GM19372 (cell line): ENCODE measurements around the gene OGDHL.

Source experiments
- ATAC-seq: cut with Tn5 transposase; IDR thresholded peaks from one replicate; pipeline ENCODE4 v1.9.1; 2021; ENCODE audit warnings: mild to moderate bottlenecking, low read depth, moderate library complexity; ENCODE audit not compliant: unreplicated experiment

The OGDHL gene

GRCh38 chr10:49698679-49699078 lies 63.4 kb downstream of the OGDHL start:
- ATAC-seq: no peak

DNA sequence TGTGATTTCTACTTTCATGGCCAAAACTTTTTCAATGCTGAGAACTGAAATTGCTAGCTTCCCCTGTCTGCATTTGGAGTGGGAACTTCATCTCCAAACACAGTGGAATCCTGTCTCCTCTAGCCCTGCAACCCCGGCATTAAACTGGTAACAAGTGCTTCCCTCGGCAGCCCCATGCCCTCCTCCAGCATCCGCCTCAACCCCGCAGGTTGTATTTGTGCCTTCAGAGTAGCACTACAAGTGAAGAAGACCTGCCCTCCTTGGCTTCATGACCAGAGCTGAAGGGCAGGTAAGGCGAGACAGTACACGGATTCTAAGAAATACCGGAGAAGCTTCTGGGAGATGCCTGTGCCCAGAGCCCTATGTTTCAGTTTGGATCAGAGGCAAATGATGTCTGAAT lies 65.8 kb downstream of the OGDHL start:
- no peak for ATAC-seq

- no peak for ATAC-seq
Observed at GRCh38 chr10:49694466-49694865, 67.7 kb downstream of the OGDHL start.

GRCh38 chr10:49691588-49691987 lies 70.5 kb downstream of the OGDHL start:
- ATAC-seq: no peak

DNA sequence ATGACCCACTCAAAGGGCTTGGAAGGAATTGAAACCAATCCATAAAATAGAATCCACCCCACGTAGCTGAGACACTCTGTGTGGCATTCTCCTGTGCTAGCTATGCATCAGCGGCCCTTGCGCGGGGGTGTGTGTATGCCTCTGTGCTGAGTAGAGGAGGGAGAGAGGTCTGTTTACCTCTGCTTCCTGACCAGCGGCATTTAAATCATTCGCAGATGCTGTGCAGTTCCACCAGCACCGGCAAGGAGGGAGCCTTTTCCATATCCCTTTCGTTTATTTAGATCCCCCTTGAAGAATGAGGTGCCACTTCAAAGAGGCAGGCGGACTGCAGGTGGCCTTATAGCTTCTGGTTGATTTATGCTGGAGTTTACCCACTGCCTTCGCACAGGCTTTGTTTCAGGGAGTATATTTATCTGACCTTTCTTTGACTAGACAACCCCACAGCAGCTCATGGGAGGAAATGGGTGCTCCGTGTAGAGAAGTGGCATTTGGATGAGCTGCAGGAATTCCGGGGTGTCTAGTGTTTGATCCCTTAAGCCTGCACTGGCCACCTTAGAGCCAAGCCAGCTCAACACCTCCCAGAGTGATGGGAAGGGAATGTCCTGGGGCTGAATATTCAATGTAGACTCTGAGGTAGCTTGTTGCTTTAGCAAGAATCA lies 71.3 kb downstream of the OGDHL start:
- no peak for ATAC-seq

DNA sequence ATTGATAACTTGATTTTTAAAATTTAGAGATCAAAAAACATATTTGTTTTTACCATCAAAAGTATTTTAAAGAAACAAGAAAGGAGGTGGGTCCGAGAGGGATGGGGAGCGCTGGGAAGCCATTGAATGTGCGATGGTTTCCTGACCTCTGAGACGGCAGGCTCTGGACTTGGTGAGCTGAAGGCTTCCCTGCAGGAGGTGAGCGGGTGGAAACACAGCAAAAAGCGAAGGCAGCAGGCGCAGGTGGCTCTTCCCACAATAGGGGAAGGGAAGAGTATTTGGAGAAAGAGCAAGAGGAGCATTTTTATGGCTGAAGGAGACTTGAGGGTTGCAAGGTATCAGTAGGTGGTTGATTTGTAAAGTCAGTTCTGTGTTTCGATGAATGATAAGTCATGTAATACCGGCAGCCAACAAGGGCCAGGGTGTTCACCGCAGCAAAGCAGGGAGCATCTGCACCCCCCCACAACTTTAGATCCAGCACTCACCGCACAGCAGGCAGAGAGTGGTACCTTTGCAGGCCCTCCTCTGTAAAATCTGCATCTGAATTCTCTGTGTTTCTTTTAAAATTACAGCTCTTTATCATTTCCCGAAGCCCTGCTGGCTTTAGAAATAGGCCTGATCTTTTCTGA lies 72.1 kb downstream of the OGDHL start:
- ATAC-seq: no peak

DNA sequence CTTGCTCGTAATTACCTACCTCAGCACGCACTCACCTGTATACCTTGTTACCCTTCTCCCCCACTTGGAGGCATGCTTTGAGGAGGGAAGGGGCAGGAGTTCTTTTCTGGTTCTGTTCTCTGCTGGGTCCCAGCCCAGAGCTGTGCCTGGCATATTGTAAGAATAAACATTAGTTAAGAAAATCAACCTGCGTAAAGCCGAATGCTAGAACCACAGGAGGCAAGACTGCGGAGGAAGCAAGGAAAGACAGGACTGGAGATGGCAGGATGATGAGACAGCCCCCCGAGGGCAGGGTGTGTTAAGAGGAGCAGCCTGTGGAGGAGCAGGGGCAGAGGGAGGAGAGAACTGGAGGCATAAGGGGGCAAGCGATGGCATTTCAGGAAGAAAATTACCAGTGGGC lies 73.2 kb downstream of the OGDHL start:
- ATAC-seq: no peak

GRCh38 chr10:49688261-49688846 lies 73.8 kb downstream of the OGDHL start:
- no peak for ATAC-seq

GRCh38 chr10:49686651-49687050 lies 75.5 kb downstream of the OGDHL start:
- no peak for ATAC-seq
